HG03025 (cell line): ENCODE results near the gene TIMM10.
"Not testable (repeated sequence)": the region's sequence is repeated elsewhere in the genome, so short reads cannot be mapped to it uniquely, and the experiment has no call there.

Experiments
- ATAC-seq: cut with Tn5 transposase; IDR thresholded peaks from one replicate; pipeline ENCODE4 v1.9.1; 2021; ENCODE audit warnings: mild to moderate bottlenecking, moderate library complexity; ENCODE audit not compliant: unreplicated experiment, low FRiP score

The TIMM10 gene

GRCh38 chr11:57543593-57543992 lies 13.0 kb upstream of the TIMM10 start:
- no peak for ATAC-seq

DNA sequence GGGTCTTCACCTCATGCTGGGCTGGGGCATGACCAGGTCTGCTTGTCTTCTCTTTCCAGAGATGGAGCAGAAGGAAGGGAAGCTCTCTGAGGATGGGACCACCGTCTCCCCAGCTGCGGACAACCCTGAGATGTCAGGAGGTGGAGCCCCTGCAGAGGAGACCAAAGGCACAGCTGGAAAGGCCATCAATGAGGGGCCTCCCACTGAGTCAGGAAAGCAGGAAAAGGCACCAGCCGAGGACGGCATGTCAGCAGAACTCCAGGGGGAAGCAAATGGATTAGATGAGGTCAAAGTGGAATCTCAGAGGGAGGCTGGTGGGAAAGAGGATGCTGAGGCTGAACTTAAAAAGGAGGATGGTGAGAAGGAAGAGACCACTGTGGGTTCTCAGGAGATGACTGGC lies 12.0 kb upstream of the TIMM10 start:
- ATAC-seq: no peak

- no peak for ATAC-seq
These were observed 10.6 kb upstream of the TIMM10 start for GRCh38 chr11:57541169-57541568.

DNA sequence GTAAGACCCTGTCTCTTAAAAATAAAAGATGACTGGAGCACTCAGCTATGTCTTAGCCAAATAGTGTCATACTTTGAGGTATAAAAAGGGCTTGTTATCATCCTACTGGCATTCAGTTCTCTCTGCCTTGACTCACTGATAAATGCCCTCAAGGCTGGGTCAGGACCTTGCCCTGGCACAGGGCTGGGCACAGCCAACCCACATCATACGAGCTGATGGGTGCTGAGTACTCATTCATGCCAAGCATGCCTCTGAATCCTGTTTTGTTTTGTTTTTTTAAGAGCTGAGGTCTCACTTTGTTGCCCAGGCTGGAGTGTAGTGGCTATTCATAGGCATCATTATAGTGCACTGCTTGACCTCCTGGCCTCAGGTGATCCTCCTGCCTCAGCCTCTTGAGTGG lies 8.8 kb upstream of the TIMM10 start:
- ATAC-seq: no peak

- ATAC-seq: no peak
These were observed 6.5 kb upstream of the TIMM10 start, which contains the start of gene SMTNL1 for GRCh38 chr11:57536947-57537619. Gene SMTNL1 (plus strand): TSS chr11:57537595. CDS start chr11:57542643, 5,048 bp downstream.

DNA sequence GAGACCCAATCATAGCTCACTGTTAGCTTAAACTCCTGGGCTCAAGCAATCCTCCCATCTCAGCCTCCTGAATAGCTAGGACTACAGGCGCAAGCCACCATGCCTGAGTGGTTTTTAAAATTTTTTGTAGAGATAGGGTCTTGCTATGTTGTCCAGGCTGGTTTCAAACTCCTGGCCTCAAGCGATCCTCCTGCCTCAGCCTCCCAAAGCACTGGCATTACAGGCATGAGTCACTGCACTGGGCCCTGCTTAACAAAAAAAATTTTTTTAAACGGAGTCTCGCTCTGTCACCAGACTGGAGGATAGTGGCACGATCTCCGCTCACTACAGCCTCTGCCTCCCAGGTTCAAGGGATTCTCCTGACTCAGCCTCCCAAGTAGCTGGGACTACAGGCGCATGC lies 3.9 kb upstream of the TIMM10 start:
- not testable (repeated sequence) for ATAC-seq

- ATAC-seq: no peak
These were observed 349 bp downstream of the TIMM10 start for GRCh38 chr11:57530215-57530595.

GRCh38 chr11:57529012-57529411 lies 1.5 kb downstream of the TIMM10 start:
- no peak for ATAC-seq

DNA sequence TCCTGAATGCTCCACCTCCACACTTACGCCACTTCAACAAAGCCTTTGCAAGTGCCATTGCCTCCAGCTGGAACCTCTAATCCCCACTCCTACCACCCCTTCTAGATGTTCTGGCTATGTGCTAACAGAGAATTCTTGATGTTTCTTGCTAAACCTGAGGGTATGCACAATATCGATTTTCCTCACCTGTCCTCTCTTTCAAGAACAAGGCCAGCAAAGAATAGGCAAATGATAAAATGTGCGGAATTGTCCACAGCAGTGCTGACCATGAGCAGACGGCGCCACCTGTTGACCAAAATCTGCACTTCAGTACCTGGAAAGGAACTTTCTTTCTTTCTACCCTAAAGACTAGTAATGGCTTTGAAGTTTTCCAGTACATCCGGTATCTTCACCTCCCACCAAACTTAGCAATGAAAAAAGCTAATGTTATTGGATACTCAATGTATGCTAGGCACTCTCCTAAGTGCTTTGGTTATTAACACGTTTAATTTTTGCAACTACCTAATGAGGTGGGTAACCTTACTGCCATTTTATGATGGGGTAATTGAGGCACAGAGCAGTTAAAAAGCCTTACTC lies 3.4 kb downstream of the TIMM10 start:
- ATAC-seq: no peak

- ATAC-seq: no peak
These were observed 7.1 kb downstream of the TIMM10 start for GRCh38 chr11:57523419-57523818.

GRCh38 chr11:57521116-57521515 lies 9.4 kb downstream of the TIMM10 start:
- no peak for ATAC-seq

GRCh38 chr11:57516061-57516443 lies 14.5 kb downstream of the TIMM10 start:
- no peak for ATAC-seq

DNA sequence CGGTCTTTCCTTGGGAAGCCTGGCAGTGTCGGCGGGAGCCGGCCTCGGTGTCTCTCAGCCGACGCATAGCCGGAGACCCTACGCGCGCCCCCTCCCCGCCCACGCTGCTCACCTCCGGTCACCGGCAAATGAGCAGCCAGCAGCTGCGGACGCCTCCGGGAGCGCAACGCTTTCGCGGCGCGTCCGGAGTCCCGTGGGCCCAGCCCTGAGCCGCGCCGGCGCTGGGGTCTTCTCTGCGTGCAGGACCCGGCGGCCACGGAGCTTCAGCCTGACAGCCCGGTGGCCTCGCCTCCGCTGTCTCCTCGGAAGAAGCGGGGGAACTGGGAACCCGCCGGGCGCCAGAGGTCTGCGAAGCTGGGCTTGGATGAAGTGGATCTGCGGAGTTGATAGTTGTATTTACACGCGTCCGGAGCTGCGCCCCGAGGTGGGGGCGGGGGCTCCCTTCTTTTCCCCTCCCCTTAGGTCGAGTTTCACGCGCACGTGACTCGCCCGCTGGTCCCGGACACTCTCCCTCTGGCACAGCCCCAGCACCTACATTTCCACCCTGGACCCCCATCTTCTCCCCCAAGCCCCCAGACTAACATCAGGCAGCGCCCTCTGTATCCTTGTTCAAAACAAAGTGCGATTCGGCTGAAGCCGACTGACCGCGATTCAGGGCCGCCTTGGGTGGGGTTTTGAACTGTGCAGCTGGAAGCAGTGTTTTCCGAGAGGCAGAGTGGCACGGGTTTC lies 15.1 kb downstream of the TIMM10 start, which contains the start of gene SLC43A1:
Gene SLC43A1 (minus strand): TSS at position 371 of the 729 bp plus-strand sequence. CDS start 1,591 bp downstream, outside the sequence.
- peak; percentile 59 for ATAC-seq

DNA sequence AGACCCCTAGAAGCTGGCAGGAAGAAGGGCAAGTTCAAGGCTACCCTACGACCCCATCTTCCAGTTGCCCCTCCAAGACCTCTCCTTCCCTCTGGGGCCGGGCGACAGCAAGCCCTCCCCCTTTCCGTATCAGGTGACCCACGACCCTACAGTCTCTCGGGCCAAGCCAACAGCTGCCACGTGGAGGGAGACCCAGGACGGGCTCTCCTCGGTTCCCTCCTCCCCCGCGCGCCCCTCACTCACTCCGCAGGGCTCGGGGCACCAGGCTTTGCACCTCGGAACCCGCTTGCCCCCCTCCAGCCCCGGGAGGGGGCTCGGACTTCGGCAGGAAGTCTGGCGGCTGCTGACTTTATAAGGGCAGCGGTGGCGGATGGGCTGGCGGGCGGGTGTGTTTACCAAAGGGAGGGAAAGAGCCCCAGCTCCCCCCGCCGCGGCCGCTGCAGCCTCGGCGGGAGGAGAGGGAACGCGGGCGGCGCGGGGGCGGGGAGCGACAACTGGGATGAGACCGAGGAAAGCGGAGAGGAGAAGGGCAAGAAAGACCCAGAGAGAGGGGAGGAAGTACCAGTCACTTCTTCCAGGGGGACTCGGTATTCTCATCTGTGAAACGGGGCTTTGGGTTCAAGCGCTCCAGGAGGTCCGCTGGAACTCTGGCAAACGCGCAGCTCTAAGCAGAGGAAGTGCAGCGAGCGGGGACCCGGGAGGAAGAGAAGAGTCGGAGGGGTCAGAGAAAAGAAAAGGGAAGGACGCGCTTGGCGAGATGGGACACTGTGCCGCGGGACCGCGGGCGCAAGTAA lies 15.8 kb downstream of the TIMM10 start:
- peak; percentile 35 for ATAC-seq

DNA sequence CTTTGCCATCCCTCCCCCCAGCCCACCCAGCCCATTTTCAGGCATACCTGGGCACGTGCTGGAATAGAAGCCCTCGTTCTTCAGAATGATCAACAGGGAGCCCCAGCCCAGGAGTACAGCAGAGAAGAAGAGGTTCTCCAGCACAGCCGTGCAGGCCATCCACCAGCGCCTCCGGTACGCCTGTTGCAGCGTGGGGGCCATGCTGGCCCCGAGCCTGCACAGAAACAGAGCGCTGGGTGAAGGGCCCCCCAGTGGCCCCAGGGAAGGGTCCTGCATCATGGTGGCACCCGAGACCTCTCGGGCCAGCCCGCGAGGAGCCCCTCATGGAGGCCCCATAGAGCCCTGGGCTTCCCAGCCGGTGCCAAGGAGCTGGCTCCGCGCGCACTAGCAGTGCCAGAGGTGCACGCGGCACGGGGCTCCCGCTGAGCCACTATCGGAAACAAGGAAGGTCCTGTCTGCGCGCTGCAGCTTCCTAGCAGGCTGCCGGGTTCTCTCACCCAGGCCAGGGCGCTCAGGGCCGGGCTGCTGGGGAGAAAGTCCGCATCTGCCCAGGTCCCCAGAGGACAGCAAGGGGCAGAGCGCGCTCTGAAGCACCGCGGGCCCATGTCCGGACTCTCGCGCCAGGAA lies 16.5 kb downstream of the TIMM10 start:
- peak; percentile 26 for ATAC-seq

- ATAC-seq: no peak
These were observed 17.1 kb downstream of the TIMM10 start for GRCh38 chr11:57513452-57513795.

DNA sequence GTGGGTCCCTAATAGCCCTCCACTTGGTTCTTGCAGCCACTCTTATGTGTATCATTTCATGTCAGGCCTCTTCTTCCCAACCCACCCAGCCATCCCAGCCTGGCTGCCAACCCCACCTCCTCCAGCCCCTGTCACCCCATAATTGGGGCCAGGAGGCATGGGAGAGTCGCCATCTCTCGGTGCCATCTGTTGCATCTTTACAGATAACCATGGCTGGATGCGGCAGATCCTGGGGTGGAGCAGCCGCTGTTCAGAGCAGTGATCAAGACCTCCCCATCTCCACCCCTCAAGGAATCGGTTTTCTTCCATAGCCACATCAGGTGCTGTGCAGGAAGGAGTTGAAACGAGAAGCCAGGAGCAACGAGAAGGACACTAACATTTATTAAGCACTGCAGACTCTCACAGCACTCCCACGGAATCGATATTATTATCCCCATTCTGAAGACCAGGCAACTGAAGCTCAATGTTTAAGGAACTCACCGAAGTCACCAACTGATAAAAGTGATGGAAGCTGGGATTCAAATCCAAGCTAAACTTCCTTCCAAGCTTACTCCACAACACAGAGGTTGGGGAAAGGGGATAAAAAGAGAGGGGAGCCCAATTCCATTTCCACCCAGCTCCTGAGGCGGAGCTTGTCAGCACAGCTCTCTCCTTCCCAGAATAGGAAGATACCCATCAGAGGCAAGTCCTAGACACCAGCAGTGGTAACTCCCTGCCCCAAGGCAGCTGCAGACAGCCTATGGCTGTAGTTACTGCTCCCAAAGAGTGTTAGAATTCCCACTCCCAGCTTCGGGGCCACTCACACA lies 17.7 kb downstream of the TIMM10 start:
- ATAC-seq: no peak

GRCh38 chr11:57511741-57512430 lies 18.7 kb downstream of the TIMM10 start:
- ATAC-seq: no peak
